Measurements from ENCODE around the gene OGFOD2.

GRCh38 chr12:122958198-122958888, 16.7 kb upstream of the OGFOD2 start:
- TF ChIP-seq CTCF (conservative IDR thresholded peaks at IDR 0.05) (no peak), ZFX (IDR thresholded peaks at IDR 0.05) (no peak)
